Cardiac muscle cell (in vitro differentiated cells and primary cell): ENCODE results near the gene BGN. TPM values are rescaled to one million over a fixed set of nuclear protein-coding genes. Genes with fewer than 3 reads are reported as not detected.

Source experiments
- DNase-seq, 2 donors: peaks; one replicate each; pipeline versions ENCODE4 v3.0.0 to v3.0.0-alpha.2; 2010 to 2017; ENCODE audit warnings: low read depth in 1 of 2, low spot score in 1 of 2
- H3K27ac ChIP-seq: fragments of 200-600 bp; sonication (generic); 2 replicates; pipeline ENCODE4 v1.5.1; 2016
- H3K27me3 ChIP-seq: fragments of 200-600 bp; sonication (generic); 2 replicates; pipeline ENCODE4 v1.6.0; 2016; ENCODE audit warnings: control low read depth
- H3K36me3 ChIP-seq: fragments of 200-600 bp; sonication (generic); 2 replicates; pipeline ENCODE4 v1.5.1; 2016; ENCODE audit warnings: control low read depth
- H3K4me1 ChIP-seq: fragments of 200-600 bp; sonication (generic); 2 replicates; pipeline ENCODE4 v1.8.1; 2017; ENCODE audit warnings: low read depth, mild to moderate bottlenecking, mixed run types
- H3K4me3 ChIP-seq: fragments of 200-600 bp; sonication (generic); 2 replicates; pipeline ENCODE4 v1.5.1; 2016; ENCODE audit warnings: mild to moderate bottlenecking
- H3K9me3 ChIP-seq: fragments of 200-600 bp; sonication (generic); 2 replicates; pipeline ENCODE4 v1.5.1; 2017; ENCODE audit warnings: low read depth, mild to moderate bottlenecking, control low read depth
- polyA plus RNA-seq: library from polyadenylated mRNA; unstranded; fragments of >200 nt; fragmentation: Nextera tagmentation; extraction: Ambion mirVana; gene quantifications from 2 replicates; pipeline ENCODE4 v1.2.1, GENCODE V29; 2016
- total RNA-seq: library from RNA; depleted of rRNA; stranded (reverse); fragments of >200 nt; gene quantifications from 2 replicates; pipeline ENCODE4 v1.2.3, GENCODE V29; 2016
- TF ChIP-seq, protein P1 (sequence below): IDR thresholded peaks from 2 replicates; pipeline ENCODE4 v1.5.1; 2012; ENCODE audit warnings: low read depth, mild to moderate bottlenecking, low read length

BGN gene
- total and polyA plus RNA-seq, 2 experiments from 2014 or later, result 0.54 to 1.0 TPM

DNA sequence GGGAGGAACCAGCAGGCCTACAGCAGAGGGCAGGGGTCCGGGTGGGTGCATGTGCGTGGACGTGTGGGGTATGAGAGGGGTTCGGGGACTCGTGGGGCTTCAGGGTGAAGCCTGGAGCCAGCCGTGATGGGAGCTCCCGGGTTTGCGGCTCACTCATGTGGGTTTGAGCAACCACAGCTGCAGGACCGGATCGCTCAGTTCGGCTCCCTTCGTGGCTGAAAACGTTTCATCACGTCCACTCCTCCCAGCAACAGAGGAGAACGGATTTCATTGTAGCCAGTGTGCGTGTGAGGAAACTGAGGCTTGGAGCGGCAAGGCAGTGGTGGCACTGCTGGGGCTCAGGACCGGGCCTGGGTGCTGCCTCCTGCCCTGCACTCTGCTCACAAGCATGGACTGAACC is 10.6 kb downstream of the BGN start:
- no peak overlapping the region for H3K27ac ChIP-seq
- H3K27me3 ChIP-seq, result no peaks in the 10 kb centered on the region
- no peak overlapping the region for H3K4me3 ChIP-seq
- no peaks in the 10 kb centered on the region for H3K36me3 ChIP-seq
- H3K4me1 ChIP-seq, result no peaks in the 10 kb centered on the region
- DNase-seq, result no peak
- TF ChIP-seq, protein P1, sequence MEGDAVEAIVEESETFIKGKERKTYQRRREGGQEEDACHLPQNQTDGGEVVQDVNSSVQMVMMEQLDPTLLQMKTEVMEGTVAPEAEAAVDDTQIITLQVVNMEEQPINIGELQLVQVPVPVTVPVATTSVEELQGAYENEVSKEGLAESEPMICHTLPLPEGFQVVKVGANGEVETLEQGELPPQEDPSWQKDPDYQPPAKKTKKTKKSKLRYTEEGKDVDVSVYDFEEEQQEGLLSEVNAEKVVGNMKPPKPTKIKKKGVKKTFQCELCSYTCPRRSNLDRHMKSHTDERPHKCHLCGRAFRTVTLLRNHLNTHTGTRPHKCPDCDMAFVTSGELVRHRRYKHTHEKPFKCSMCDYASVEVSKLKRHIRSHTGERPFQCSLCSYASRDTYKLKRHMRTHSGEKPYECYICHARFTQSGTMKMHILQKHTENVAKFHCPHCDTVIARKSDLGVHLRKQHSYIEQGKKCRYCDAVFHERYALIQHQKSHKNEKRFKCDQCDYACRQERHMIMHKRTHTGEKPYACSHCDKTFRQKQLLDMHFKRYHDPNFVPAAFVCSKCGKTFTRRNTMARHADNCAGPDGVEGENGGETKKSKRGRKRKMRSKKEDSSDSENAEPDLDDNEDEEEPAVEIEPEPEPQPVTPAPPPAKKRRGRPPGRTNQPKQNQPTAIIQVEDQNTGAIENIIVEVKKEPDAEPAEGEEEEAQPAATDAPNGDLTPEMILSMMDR, result no peak
- no peaks in the 10 kb centered on the region for H3K9me3 ChIP-seq

DNA sequence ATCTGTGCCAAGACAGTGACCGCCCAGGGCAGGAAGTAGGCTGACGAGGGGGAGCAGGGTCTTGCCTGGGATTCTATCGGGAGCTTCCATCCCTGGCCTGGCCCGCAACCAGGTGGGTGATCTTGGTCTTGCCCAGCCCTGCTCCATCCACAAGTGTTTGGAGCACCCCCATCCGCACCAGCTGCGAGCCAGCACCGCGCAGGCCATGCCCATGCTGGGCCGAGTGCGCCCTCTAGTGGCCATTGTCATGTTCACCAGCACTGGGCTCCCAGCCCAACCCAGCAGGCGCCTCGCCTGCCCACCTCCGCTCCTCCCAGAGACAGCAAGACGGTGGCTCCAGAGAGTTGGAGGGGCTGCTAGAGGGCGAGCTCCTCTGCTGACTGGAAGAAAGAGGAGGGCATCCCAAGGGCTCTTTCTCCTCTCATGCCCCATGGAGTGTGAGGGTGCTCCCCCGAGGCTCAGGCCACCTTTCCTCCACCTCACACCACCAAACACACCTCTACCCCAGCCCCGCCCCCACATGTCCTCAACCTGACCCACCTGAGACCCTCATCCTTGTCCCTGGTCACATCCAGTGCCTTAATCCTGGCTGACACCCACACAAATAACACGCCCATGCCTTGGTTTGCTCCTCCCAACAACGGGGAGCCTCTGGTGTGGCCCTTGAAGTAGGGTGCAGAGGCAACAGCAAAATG is 12.9 kb downstream of the BGN start:
- no peak overlapping the region for H3K27ac ChIP-seq
- peak; percentile 78 to 81 for DNase-seq
- H3K4me3 ChIP-seq, result no peak overlapping the region
- no peaks in the 10 kb centered on the region for H3K4me1 ChIP-seq
- no peaks in the 10 kb centered on the region for H3K9me3 ChIP-seq
- TF ChIP-seq, protein P1, result peak; percentile 64
- H3K27me3 ChIP-seq, result no peaks in the 10 kb centered on the region
- no peaks in the 10 kb centered on the region for H3K36me3 ChIP-seq

DNA sequence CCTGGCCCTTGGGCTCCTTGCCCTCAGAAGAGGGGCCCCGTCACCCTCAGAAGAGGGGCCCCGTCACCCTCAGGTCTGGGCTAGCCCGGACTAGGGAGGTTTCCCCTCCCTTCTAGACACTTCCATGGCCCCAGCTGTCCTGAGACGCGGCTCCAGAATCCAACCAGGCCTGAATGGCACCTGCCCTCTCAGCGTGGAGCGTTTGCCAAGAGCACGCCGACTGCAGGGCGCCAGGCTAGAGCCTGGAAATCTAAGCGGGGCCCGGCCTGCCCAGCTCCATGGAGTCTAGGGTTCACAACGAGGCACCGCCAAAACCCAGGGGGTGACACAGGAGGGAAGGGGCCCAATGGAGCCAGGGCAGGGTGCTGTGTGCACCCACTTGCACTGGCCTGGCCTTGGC is 14.8 kb downstream of the BGN start:
- no peak overlapping the region for H3K27ac ChIP-seq
- no peak for DNase-seq
- no peaks in the 10 kb centered on the region for H3K27me3 ChIP-seq
- TF ChIP-seq, protein P1, result no peak
- H3K36me3 ChIP-seq, result no peaks in the 10 kb centered on the region
- no peaks in the 10 kb centered on the region for H3K4me1 ChIP-seq
- no peak overlapping the region for H3K4me3 ChIP-seq
- no peaks in the 10 kb centered on the region for H3K9me3 ChIP-seq

DNA sequence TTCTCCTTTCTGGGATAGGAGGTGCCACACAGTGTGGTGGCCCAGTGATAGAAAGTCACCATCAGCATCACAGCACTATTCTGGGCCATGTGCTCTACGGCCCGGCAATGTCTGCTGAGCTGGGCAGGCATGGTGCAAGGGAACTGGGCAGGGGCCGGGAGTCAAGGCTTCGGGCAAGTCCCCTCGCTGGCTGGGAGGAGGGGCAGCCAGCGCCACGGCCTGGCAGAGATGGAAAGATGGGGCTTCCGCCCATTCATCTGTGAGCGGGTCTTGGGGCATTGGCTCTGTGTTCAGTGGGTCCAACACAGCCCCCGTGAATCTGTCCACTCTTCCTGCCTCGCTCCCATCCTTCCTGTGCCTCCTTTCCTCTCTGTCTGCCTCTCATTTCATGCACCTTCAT is 15.6 kb downstream of the BGN start:
- Histone ChIP-seq H3K4me3 (no peak overlapping the region), H3K27ac (no peak overlapping the region), H3K9me3 (no peaks in the 10 kb centered on the region), H3K27me3 (peaks cover 2% of the 10 kb centered on the region), H3K36me3 (no peaks in the 10 kb centered on the region), H3K4me1 (no peaks in the 10 kb centered on the region)
- TF ChIP-seq, protein P1, result no peak
- no peak for DNase-seq

DNA sequence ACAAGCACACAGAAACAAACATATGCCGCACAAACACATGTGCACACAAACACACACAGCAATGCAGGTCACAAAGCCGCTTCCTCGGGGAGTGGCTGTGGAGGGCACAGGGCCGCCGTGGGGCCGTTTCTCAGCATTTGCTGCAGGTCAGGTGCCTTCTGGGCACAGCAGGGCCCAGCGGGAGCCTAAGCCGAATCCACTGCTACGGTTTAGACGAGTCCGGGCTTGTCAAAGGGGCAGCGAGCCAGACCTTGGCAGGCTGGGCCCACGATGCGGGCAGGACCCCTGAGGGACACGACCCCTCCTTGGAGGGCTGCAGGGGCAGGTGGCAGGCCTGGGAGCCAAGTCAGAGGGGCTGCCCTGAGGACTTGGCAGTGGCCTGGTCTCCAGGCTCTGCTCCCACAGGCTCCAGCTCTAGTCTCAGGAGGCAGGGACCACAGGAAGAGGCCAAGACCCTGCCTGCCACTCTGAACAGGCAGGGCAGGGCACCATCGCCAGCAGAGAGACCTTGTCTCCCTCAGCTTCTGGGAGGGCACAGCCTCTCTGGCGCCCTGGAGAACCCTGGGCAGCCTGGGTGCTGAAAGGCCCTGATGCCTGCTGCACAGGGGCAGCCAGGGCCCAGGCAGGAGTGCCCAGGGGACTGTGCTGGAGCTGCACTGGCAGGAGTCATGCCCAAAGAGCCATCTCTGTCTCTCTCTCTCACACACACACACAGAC is 17.2 kb downstream of the BGN start:
- Histone ChIP-seq H3K27me3 (peaks cover 18% of the 10 kb centered on the region), H3K4me3 (no peak overlapping the region), H3K36me3 (no peaks in the 10 kb centered on the region), H3K9me3 (no peaks in the 10 kb centered on the region), H3K4me1 (no peaks in the 10 kb centered on the region), H3K27ac (no peak overlapping the region)
- TF ChIP-seq, protein P1, result no peak
- no peak for DNase-seq
